IPS-18a (cell line): ENCODE results near the gene CYB5RL.

Experiments used
- H3K27ac ChIP-seq: one replicate; pipeline ENCODE4 v1.5.1; 2013; ENCODE audit warnings: low read length
- H3K27me3 ChIP-seq: one replicate; pipeline ENCODE4 v1.6.1; 2013; ENCODE audit warnings: mild to moderate bottlenecking, low read length; ENCODE audit not compliant: control insufficient read depth, insufficient read depth
- H3K36me3 ChIP-seq: one replicate; pipeline ENCODE4 v1.6.1; 2013; ENCODE audit warnings: low read depth, low read length; ENCODE audit not compliant: control insufficient read depth
- H3K4me1 ChIP-seq: one replicate; pipeline ENCODE4 v1.6.1; 2013; ENCODE audit warnings: low read depth, low read length; ENCODE audit not compliant: control insufficient read depth
- H3K4me3 ChIP-seq: one replicate; pipeline ENCODE4 v1.5.1; 2013; ENCODE audit warnings: low read length
- H3K9ac ChIP-seq: one replicate; pipeline ENCODE4 v1.6.1; 2013; ENCODE audit warnings: mild to moderate bottlenecking, low read length, moderate library complexity
- H3K9me3 ChIP-seq: one replicate; pipeline ENCODE4 v1.6.1; 2013; ENCODE audit warnings: low read depth, low read length; ENCODE audit not compliant: control insufficient read depth

The CYB5RL gene

DNA sequence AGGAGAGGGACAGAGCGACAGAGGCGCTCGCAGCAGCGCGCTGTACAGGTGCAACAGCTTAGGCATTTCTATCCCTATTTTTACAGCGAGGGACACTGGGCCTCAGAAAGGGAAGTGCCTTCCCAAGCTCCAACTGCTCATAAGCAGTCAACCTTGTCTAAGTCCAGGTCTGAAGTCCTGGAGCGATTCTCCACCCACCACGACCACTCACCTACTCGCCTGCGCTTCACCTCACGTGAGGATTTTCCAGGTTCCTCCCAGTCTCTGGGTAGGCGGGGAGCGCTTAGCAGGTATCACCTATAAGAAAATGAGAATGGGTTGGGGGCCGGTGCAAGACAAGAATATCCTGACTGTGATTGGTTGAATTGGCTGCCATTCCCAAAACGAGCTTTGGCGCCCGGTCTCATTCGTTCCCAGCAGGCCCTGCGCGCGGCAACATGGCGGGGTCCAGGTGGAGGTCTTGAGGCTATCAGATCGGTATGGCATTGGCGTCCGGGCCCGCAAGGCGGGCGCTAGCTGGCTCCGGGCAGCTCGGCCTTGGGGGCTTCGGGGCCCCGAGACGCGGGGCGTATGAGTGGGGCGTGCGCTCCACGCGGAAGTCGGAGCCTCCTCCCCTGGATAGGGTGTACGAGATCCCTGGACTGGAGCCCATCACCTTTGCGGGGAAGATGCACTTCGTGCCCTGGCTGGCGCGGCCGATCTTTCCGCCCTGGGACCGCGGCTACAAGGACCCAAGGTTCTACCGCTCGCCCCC is at the start of gene CYB5RL, which contains the start of gene MRPL37:
CYB5RL (minus strand) TSS at position 266 of the 754 bp plus-strand sequence. CDS start 4,414 bp downstream, outside the sequence.
MRPL37 (plus strand) TSS at position 403 of the 754 bp plus-strand sequence; CDS start at position 480, 77 bp downstream.
- H3K9ac ChIP-seq = peak within 1 kb of the TSS; percentile 94
- peaks cover 6% of the 10 kb centered on the region for H3K27me3 ChIP-seq
- H3K27ac ChIP-seq = no peak within 1 kb of the TSS
- H3K36me3 ChIP-seq = peaks cover 16% of the 10 kb centered on the region
- no peaks in the 10 kb centered on the region for H3K9me3 ChIP-seq
- H3K4me1 ChIP-seq = peaks cover 6% of the 10 kb centered on the region
- peak within 1 kb of the TSS; percentile 95 for H3K4me3 ChIP-seq

- H3K9ac ChIP-seq = no peak overlapping the region
- no peak overlapping the region for H3K27ac ChIP-seq
- H3K27me3 ChIP-seq = no peaks in the 10 kb centered on the region
- no peaks in the 10 kb centered on the region for H3K4me1 ChIP-seq
- H3K4me3 ChIP-seq = no peak overlapping the region
- peaks cover 5% of the 10 kb centered on the region for H3K36me3 ChIP-seq
- no peaks in the 10 kb centered on the region for H3K9me3 ChIP-seq
Measured at GRCh38 chr1:54248966-54249365, 49.1 kb upstream of the CYB5RL start.

GRCh38 chr1:54247863-54248515 is 48.2 kb upstream of the CYB5RL start:
- Histone ChIP-seq H3K9ac (no peak overlapping the region), H3K36me3 (peaks cover 9% of the 10 kb centered on the region), H3K4me1 (no peaks in the 10 kb centered on the region), H3K27me3 (no peaks in the 10 kb centered on the region), H3K9me3 (no peaks in the 10 kb centered on the region), H3K4me3 (no peak overlapping the region), H3K27ac (no peak overlapping the region)

- H3K4me1 ChIP-seq = no peaks in the 10 kb centered on the region
- H3K9ac ChIP-seq = no peak overlapping the region
- no peak overlapping the region for H3K4me3 ChIP-seq
- H3K27ac ChIP-seq = no peak overlapping the region
- H3K9me3 ChIP-seq = no peaks in the 10 kb centered on the region
- H3K36me3 ChIP-seq = peaks cover 14% of the 10 kb centered on the region
- H3K27me3 ChIP-seq = no peaks in the 10 kb centered on the region
Measured at GRCh38 chr1:54246116-54246721, 46.4 kb upstream of the CYB5RL start.

DNA sequence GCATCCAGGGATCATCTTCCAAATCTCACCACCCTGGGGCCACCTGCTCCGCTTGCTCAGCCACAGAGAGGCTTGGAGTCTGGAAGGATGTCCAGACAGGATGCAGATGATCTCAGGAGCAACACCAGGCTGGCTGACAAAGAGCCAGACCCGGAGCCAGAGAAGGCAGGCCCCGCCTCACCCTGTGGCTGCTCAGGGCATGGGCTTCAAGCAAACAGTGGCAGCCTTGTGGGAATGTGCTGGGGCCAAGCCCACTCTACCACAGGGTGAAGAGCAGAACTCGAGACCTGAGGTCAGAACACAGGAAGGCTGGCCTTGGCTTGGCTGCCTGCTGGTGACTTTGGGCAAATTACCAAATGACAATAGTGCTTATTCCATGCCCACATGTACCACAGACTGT is 45.7 kb upstream of the CYB5RL start:
- no peak overlapping the region for H3K4me3 ChIP-seq
- H3K36me3 ChIP-seq = peaks cover 14% of the 10 kb centered on the region
- H3K9me3 ChIP-seq = no peaks in the 10 kb centered on the region
- no peaks in the 10 kb centered on the region for H3K27me3 ChIP-seq
- no peak overlapping the region for H3K9ac ChIP-seq
- no peaks in the 10 kb centered on the region for H3K4me1 ChIP-seq
- H3K27ac ChIP-seq = no peak overlapping the region

GRCh38 chr1:54244655-54245054 is 44.8 kb upstream of the CYB5RL start:
- Histone ChIP-seq H3K4me3 (no peak overlapping the region), H3K27me3 (no peaks in the 10 kb centered on the region), H3K9ac (no peak overlapping the region), H3K36me3 (peaks cover 15% of the 10 kb centered on the region), H3K9me3 (no peaks in the 10 kb centered on the region), H3K27ac (no peak overlapping the region), H3K4me1 (no peaks in the 10 kb centered on the region)

DNA sequence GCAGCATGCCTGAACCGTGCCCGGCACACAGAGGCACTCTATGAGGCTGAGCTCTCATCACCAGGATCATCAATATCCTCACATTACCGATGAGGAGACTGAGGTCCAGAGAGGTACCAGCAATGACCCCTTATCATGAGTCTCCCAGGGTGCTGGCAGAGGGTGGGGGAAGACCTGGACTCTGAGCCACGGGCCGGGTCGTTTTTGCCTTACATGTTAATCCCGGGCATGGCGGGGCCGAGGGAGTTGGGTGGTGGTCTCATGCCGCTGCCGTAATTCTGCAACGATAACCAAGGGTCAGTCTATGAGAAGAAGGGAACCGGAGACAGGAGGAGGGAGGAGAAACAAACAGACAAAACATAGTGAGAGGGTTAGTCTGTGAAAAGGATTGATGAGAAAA is 43.2 kb upstream of the CYB5RL start:
- Histone ChIP-seq H3K9ac (no peak overlapping the region), H3K36me3 (peaks cover 28% of the 10 kb centered on the region), H3K27ac (no peak overlapping the region), H3K4me1 (no peaks in the 10 kb centered on the region), H3K27me3 (no peaks in the 10 kb centered on the region), H3K4me3 (no peak overlapping the region), H3K9me3 (no peaks in the 10 kb centered on the region)

DNA sequence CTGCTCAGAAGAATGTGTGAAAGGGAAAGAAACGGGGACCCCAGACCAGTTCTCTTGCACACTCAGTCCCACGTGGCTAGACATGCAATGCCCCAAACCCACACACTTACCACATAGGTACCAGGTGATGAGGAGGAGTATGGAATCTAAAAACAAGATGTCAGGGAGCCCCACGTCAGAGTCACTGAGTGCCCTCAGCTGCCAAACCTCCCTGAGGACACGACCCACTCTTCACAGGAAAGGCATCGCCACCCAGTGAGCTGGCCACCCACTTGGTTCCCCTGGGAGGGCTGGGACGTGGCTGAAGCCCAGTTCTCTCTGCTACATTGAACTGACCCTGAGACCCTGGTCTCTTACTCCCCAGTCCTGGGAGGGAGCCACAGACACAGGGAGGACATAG is 41.5 kb upstream of the CYB5RL start:
- H3K4me1 ChIP-seq = no peaks in the 10 kb centered on the region
- no peaks in the 10 kb centered on the region for H3K27me3 ChIP-seq
- H3K4me3 ChIP-seq = no peak overlapping the region
- no peak overlapping the region for H3K9ac ChIP-seq
- no peak overlapping the region for H3K27ac ChIP-seq
- H3K9me3 ChIP-seq = no peaks in the 10 kb centered on the region
- H3K36me3 ChIP-seq = peaks cover 44% of the 10 kb centered on the region

GRCh38 chr1:54240741-54241335 is 41.0 kb upstream of the CYB5RL start:
- H3K27ac ChIP-seq = no peak overlapping the region
- peaks cover 43% of the 10 kb centered on the region for H3K36me3 ChIP-seq
- H3K4me3 ChIP-seq = no peak overlapping the region
- no peaks in the 10 kb centered on the region for H3K9me3 ChIP-seq
- H3K27me3 ChIP-seq = no peaks in the 10 kb centered on the region
- no peak overlapping the region for H3K9ac ChIP-seq
- H3K4me1 ChIP-seq = no peaks in the 10 kb centered on the region

- no peak overlapping the region for H3K27ac ChIP-seq
- no peaks in the 10 kb centered on the region for H3K27me3 ChIP-seq
- H3K9me3 ChIP-seq = no peaks in the 10 kb centered on the region
- H3K4me3 ChIP-seq = no peak overlapping the region
- H3K4me1 ChIP-seq = no peaks in the 10 kb centered on the region
- H3K36me3 ChIP-seq = peaks cover 42% of the 10 kb centered on the region
- H3K9ac ChIP-seq = no peak overlapping the region
Measured at GRCh38 chr1:54239631-54240031, 39.8 kb upstream of the CYB5RL start.

GRCh38 chr1:54239035-54239383 is 39.2 kb upstream of the CYB5RL start:
- Histone ChIP-seq H3K9ac (no peak overlapping the region), H3K27me3 (no peaks in the 10 kb centered on the region), H3K4me3 (no peak overlapping the region), H3K4me1 (no peaks in the 10 kb centered on the region), H3K27ac (no peak overlapping the region), H3K9me3 (no peaks in the 10 kb centered on the region), H3K36me3 (peaks cover 42% of the 10 kb centered on the region)
